Measurements from ENCODE around the gene SMIM43.

DNA sequence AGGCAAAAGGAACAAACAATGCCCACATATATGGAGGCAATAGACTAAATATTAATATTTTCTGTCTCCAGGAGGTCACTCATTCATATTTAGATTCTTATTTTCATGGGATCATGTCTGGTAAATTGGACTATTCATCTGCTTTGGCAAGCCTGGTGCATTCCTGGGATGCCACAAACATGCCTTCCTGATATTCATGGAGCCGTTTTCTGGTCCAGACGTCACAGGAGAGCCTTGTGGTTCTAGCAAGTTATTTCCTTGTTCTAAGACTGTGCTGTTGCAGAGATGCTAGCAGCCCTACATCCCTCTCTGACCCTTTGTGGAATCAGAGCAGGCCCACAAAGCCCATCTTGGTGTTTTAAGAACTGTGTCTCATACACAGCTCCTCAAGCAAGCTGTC lies 20.0 kb upstream of the SMIM43 start:
- no peak for TF ChIP-seq SP1 (IDR thresholded peaks at IDR 0.05)
- no peak for TF ChIP-seq CTBP1 (IDR thresholded peaks at IDR 0.05; ENCODE audit: borderline replicate concordance)
- no peak for TF ChIP-seq TARDBP (IDR thresholded peaks at IDR 0.05)
- TF ChIP-seq SUZ12 (IDR thresholded peaks at IDR 0.05), result no peak
- TF ChIP-seq FOXM1 (IDR thresholded peaks at IDR 0.05; ENCODE audit: borderline replicate concordance), result no peak
- TF ChIP-seq FOXA1 (IDR thresholded peaks at IDR 0.05), result no peak
- no peak for TF ChIP-seq HDGF (IDR thresholded peaks at IDR 0.05; ENCODE audit: borderline replicate concordance)
- no peak for TF ChIP-seq ARNT (IDR thresholded peaks at IDR 0.05)

Data from HEK293T (cell line).